ENCODE results near the gene GPX3. TPM values are rescaled to one million over a fixed set of nuclear protein-coding genes. Genes with fewer than 3 reads are reported as not detected.

The GPX3 gene
- total and polyA plus RNA-seq, 10 of the 15 experiments (the other 5 are each of a cell fraction or from before 2014, with no cell fraction given), result 0.04 to 1.0 (median 0.15) TPM; not detected in 3

DNA sequence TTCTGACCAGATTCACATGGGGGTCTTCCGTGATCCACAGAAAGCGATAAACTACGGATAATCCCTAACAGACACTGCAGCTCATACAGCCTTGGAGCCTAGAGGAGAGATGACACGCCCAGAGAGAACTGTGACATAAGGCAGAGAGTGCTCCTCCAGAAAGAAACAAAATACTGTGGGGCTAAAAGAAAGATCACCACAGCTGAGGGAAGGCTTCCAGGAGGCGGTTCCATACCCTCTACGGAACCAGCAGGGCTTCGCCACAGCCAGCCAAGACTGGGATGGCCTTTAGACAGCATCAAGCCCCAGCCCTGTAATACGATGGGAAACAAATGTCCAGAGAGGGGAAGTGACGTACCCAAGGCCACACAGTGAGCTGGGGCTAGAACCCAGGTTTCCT is 19.3 kb downstream of the GPX3 start:
- FAIRE-seq (no peak), DNase-seq (ENCODE audit: low read depth, low spot score) (no peak), ATAC-seq (no peak)
- intact Hi-C loops (cut with micrococcal nuclease; ENCODE audit: unreplicated experiment), result no loop called here
- Histone ChIP-seq H3K4me1 (ENCODE audit: control insufficient read depth, insufficient read depth, low read length) (no peaks in the 10 kb centered on the region), H3K9ac (ENCODE audit: control insufficient read depth, insufficient read depth, low read length) (no peak overlapping the region), H3K79me2 (ENCODE audit: control insufficient read depth, insufficient read depth, low read length) (no peaks in the 10 kb centered on the region), H4K20me1 (ENCODE audit: control insufficient read depth, insufficient read depth) (no peaks in the 10 kb centered on the region), H2AFZ (ENCODE audit: control insufficient read depth, low read depth, low read length) (no peak overlapping the region), H3K4me3 (no peak overlapping the region), H3K27me3 (replicated peaks in 1 of 2; ENCODE audit: control insufficient read depth in 2 of 2, insufficient read depth in 2 of 2, low read length in 1 of 2) (no peaks in the 10 kb centered on the region), H3K4me2 (ENCODE audit: control insufficient read depth, insufficient read depth) (no peak overlapping the region), H3K9me3 (replicated peaks; ENCODE audit: control insufficient read depth, insufficient read depth, low read length) (no peaks in the 10 kb centered on the region), H3K27ac (ENCODE audit: control insufficient read depth, insufficient read depth) (no peak overlapping the region), H3K36me3 (ENCODE audit: control insufficient read depth in 2 of 2, insufficient read depth in 2 of 2, low read length in 1 of 2) (peaks cover 53 to 69% of the 10 kb centered on the region in 2 experiments)
- no TSS peak for BruUV-seq (replicated peaks)
- WGBS (ENCODE audit: insufficient coverage, insufficient replicate concordance, low lambda C conversion rate, missing lambda C conversion rate), result 97% methylated on average over 9 of the region's 9 CpGs
- ChIA-PET RAD21 (ENCODE audit: unreplicated experiment) (no interaction called here), POLR2A (interaction anchor here (2.3 kb wide), 1 partner anchor 77 kb away, joined by 4 read pairs; no protein-coding TSS in a partner anchor), CTCF (interaction anchor here (2.3 to 4.0 kb wide), 2 partner anchors 11 to 76 kb away, joined by 8 to 19 read pairs; no protein-coding TSS in a partner anchor), SMC1A (ENCODE audit: uncharacterized antibody, unreplicated experiment) (interaction anchor here (1.1 to 5.2 kb wide), 3 partner anchors 12 to 76 kb away, joined by 4 to 22 read pairs (median 9); no protein-coding TSS in a partner anchor)
- TF ChIP-seq, protein P1, sequence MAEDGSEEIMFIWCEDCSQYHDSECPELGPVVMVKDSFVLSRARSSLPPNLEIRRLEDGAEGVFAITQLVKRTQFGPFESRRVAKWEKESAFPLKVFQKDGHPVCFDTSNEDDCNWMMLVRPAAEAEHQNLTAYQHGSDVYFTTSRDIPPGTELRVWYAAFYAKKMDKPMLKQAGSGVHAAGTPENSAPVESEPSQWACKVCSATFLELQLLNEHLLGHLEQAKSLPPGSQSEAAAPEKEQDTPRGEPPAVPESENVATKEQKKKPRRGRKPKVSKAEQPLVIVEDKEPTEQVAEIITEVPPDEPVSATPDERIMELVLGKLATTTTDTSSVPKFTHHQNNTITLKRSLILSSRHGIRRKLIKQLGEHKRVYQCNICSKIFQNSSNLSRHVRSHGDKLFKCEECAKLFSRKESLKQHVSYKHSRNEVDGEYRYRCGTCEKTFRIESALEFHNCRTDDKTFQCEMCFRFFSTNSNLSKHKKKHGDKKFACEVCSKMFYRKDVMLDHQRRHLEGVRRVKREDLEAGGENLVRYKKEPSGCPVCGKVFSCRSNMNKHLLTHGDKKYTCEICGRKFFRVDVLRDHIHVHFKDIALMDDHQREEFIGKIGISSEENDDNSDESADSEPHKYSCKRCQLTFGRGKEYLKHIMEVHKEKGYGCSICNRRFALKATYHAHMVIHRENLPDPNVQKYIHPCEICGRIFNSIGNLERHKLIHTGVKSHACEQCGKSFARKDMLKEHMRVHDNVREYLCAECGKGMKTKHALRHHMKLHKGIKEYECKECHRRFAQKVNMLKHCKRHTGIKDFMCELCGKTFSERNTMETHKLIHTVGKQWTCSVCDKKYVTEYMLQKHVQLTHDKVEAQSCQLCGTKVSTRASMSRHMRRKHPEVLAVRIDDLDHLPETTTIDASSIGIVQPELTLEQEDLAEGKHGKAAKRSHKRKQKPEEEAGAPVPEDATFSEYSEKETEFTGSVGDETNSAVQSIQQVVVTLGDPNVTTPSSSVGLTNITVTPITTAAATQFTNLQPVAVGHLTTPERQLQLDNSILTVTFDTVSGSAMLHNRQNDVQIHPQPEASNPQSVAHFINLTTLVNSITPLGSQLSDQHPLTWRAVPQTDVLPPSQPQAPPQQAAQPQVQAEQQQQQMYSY (CRISPR knock-in tag; IDR thresholded peaks at IDR 0.05), result no peak
- no peak for TF ChIP-seq ASH2L (IDR thresholded peaks at IDR 0.05; ENCODE audit: borderline replicate concordance, low read depth)
- TF ChIP-seq MLLT1 (IDR thresholded peaks at IDR 0.05), result no peak
- no peak for TF ChIP-seq SUZ12 (IDR thresholded peaks at IDR 0.05; ENCODE audit: unreplicated experiment)
- no peak for TF ChIP-seq BMI1 (IDR thresholded peaks at IDR 0.05; ENCODE audit: borderline replicate concordance)
- no peak for TF ChIP-seq MAX (IDR thresholded peaks at IDR 0.05; ENCODE audit: low read depth, low read length)
- no peak for TF ChIP-seq FOS (IDR thresholded peaks at IDR 0.05; ENCODE audit: borderline replicate concordance, extremely low read depth, insufficient read length)
- in situ Hi-C loops (cut with MboI), result no loop called here
